ENCODE results near the gene AJAP1. TPM values are rescaled to one million over a fixed set of nuclear protein-coding genes. Genes with fewer than 3 reads are reported as not detected.

Gene AJAP1, protein sequence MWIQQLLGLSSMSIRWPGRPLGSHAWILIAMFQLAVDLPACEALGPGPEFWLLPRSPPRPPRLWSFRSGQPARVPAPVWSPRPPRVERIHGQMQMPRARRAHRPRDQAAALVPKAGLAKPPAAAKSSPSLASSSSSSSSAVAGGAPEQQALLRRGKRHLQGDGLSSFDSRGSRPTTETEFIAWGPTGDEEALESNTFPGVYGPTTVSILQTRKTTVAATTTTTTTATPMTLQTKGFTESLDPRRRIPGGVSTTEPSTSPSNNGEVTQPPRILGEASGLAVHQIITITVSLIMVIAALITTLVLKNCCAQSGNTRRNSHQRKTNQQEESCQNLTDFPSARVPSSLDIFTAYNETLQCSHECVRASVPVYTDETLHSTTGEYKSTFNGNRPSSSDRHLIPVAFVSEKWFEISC
- total RNA-seq (0.13 and 0.32 TPM in 2 replicates), polyA plus RNA-seq (0.39 and 0.64 TPM in 2 replicates)

DNA sequence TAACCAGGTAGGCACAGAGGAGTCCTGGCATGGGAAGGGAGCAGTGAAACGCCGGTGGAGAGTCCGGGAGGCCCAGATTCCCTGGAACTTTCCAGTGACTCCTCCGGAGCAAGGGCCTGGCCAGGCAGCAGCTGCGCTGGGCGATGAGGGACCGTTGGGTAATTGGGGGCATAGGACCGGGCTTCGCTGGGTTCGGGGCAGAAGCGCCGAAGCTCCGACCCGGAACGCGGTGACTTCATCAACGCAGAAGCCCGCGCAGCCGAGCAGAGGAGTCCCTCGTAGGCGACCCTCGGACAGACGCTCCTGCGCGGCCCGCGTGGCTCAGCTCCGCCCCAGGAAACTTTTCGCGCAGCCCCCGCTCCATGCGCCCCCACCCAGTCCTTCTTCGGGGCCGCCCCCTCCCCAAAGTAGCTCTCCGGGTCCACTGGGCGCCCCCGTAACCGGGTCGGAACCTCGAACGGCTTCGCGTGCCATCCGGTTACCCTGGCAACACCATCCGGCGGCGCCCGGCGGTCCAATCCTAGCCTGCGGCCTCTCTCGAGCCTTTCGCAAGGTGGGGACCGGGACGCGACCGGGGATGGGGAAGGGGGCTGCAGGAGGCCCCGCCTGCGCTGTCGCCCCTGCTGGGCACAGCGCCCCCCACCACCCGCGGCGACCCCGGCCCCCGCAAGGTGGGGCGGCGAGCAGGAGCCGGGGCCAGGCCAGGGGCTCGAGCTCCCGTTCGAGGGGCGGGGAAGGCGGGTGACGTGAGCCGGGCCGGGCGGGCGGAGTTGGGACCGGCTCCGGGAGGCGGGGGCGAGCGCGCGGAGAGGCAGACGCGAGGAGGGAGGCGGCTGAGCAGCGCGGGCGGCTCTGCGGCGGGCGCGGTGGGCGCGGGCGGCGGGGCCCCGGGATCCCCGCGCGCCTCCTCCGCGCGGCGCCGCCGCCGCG, at the start of gene AJAP1:
TSS of gene AJAP1 (plus strand) at position 814 of the 930 bp plus-strand sequence. CDS start 817 bp downstream, outside the sequence.
- no peak within 1 kb of the TSS for H3K27ac ChIP-seq
- no peaks in the 10 kb centered on the region for H3K36me3 ChIP-seq (replicated peaks; ENCODE audit: insufficient read depth, low read depth)
- TF ChIP-seq EZH2phosphoT487 (IDR thresholded peaks at IDR 0.05; ENCODE audit: low read depth, severe bottlenecking, unreplicated experiment) (peak; percentile 43), EZH2 (IDR thresholded peaks at IDR 0.05; ENCODE audit: borderline replicate concordance) (peak; percentile 86)
- TF ChIP-seq, protein P1, sequence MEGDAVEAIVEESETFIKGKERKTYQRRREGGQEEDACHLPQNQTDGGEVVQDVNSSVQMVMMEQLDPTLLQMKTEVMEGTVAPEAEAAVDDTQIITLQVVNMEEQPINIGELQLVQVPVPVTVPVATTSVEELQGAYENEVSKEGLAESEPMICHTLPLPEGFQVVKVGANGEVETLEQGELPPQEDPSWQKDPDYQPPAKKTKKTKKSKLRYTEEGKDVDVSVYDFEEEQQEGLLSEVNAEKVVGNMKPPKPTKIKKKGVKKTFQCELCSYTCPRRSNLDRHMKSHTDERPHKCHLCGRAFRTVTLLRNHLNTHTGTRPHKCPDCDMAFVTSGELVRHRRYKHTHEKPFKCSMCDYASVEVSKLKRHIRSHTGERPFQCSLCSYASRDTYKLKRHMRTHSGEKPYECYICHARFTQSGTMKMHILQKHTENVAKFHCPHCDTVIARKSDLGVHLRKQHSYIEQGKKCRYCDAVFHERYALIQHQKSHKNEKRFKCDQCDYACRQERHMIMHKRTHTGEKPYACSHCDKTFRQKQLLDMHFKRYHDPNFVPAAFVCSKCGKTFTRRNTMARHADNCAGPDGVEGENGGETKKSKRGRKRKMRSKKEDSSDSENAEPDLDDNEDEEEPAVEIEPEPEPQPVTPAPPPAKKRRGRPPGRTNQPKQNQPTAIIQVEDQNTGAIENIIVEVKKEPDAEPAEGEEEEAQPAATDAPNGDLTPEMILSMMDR (IDR thresholded peaks at IDR 0.05; ENCODE audit: poor library complexity), result no peak
- H4K20me1 ChIP-seq (ENCODE audit: insufficient read depth, poor library complexity, severe bottlenecking), result no peaks in the 10 kb centered on the region
- H2AFZ ChIP-seq, result no peak within 1 kb of the TSS
- no peak within 1 kb of the TSS for H3K4me3 ChIP-seq
- H3K4me1 ChIP-seq (ENCODE audit: insufficient read depth), result peaks cover 5% of the 10 kb centered on the region
- H3K4me2 ChIP-seq, result peak within 1 kb of the TSS; percentile 80
- no peaks in the 10 kb centered on the region for H3K9me2 ChIP-seq (replicated peaks; ENCODE audit: insufficient read depth)
- H3K9me3 ChIP-seq (ENCODE audit: low read depth), result no peaks in the 10 kb centered on the region
- WGBS (ENCODE audit: low lambda C conversion rate, missing lambda C conversion rate), result 5% methylated on average over 40 of the region's 112 CpGs
- H3K79me2 ChIP-seq, result no peaks in the 10 kb centered on the region
- peak; percentile 29 for DNase-seq (ENCODE audit: low spot score)
- peaks cover 78% of the 10 kb centered on the region for H3K27me3 ChIP-seq

DNA sequence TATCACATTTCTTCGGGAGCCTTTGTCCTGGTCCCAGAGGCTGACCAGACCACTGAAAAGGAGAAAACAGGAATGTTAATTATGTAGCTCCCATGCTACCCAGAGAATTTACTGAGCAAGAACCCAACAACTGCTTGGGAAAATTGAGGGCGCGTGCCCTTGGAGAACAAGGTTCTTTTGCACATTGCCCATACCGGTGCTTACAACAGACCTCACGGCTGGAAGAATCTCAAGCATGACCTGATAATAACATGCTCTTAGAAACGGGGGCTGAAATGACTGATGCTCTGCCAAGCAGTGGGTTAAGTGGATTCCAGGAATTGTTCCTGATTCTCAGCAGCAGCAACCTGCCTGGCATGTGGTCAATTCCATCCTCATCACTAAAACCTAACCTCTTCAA, 49.3 kb upstream of the AJAP1 start:
- Histone ChIP-seq H3K27me3 (no peaks in the 10 kb centered on the region), H3K27ac (no peak overlapping the region), H3K4me3 (no peak overlapping the region), H3K79me2 (no peaks in the 10 kb centered on the region), H3K4me1 (ENCODE audit: insufficient read depth) (no peaks in the 10 kb centered on the region), H2AFZ (no peak overlapping the region), H3K9me2 (replicated peaks; ENCODE audit: insufficient read depth) (no peaks in the 10 kb centered on the region), H3K4me2 (no peak overlapping the region), H3K36me3 (replicated peaks; ENCODE audit: insufficient read depth, low read depth) (no peaks in the 10 kb centered on the region), H3K9me3 (ENCODE audit: low read depth) (no peaks in the 10 kb centered on the region), H4K20me1 (ENCODE audit: insufficient read depth, poor library complexity, severe bottlenecking) (no peaks in the 10 kb centered on the region)
- TF ChIP-seq EZH2phosphoT487 (IDR thresholded peaks at IDR 0.05; ENCODE audit: low read depth, severe bottlenecking, unreplicated experiment) (no peak), EZH2 (IDR thresholded peaks at IDR 0.05; ENCODE audit: borderline replicate concordance) (no peak)
- TF ChIP-seq, protein P1 (IDR thresholded peaks at IDR 0.05; ENCODE audit: poor library complexity), result no peak
- no peak for DNase-seq (ENCODE audit: low spot score)
- WGBS (ENCODE audit: low lambda C conversion rate, missing lambda C conversion rate), result 47% methylated on average over 6 of the region's 6 CpGs

DNA sequence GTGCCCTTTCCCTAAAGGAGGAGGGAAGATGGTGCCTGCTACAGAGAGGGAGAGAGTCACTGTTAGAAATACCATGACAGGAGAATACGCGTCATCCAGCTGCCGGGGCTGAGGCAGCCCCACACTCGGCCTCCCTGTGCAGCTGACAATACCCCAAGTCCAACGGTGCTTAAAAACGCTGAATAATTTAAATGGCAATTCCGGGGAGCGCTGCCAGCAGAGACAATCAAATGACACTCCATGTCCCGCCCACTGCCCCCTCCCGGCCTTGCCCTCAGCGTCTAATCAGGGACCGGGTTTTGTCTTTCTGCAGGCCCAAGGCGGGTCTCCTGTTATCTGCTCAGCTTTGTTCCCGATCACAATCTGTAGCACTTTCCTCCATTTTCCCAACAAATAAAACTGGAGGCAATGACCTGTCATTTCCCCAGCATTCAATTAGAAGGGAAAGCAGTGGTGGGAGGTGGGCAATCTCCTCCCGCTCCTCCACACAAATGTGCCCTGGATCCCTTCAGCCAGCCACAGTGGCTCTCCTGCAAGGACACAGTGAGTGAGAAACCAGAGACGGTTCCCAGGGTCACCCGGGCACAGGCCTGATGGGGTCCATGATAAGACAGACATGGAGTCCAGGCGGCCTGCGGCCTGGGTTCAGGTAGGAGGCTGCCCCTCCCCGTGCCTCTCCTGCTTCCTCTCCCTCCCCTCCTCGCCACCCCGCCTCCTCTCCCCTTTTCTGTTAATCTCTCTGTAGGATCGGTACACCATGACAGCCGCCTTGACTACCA, 42.7 kb upstream of the AJAP1 start:
- Histone ChIP-seq H3K4me1 (ENCODE audit: insufficient read depth) (no peaks in the 10 kb centered on the region), H4K20me1 (ENCODE audit: insufficient read depth, poor library complexity, severe bottlenecking) (no peaks in the 10 kb centered on the region), H3K79me2 (no peaks in the 10 kb centered on the region), H3K36me3 (replicated peaks; ENCODE audit: insufficient read depth, low read depth) (no peaks in the 10 kb centered on the region), H3K4me2 (no peak overlapping the region), H2AFZ (no peak overlapping the region), H3K27ac (no peak overlapping the region), H3K4me3 (no peak overlapping the region), H3K9me2 (replicated peaks; ENCODE audit: insufficient read depth) (no peaks in the 10 kb centered on the region), H3K27me3 (no peaks in the 10 kb centered on the region), H3K9me3 (ENCODE audit: low read depth) (no peaks in the 10 kb centered on the region)
- TF ChIP-seq, protein P1 (IDR thresholded peaks at IDR 0.05; ENCODE audit: poor library complexity), result no peak
- no peak for TF ChIP-seq EZH2phosphoT487 (IDR thresholded peaks at IDR 0.05; ENCODE audit: low read depth, severe bottlenecking, unreplicated experiment)
- TF ChIP-seq EZH2 (IDR thresholded peaks at IDR 0.05; ENCODE audit: borderline replicate concordance), result no peak
- WGBS (ENCODE audit: low lambda C conversion rate, missing lambda C conversion rate), result 73% methylated on average over 20 of the region's 24 CpGs
- no peak for DNase-seq (ENCODE audit: low spot score)
